Activated T-cell treated with anti-CD3 and anti-CD28 coated beads, Interleukin-2, amount 50 U/mL, for 72 hours (primary cell): ENCODE results near the gene CPEB1. TPM values are rescaled to one million over a fixed set of nuclear protein-coding genes. Genes with fewer than 3 reads are reported as not detected.
A peak's percentile ranks its signal among the peaks of the same experiment; 100 is the strongest.

Source experiments
- ATAC-seq, 2 donors: fragments of 150-1000 bp; cut with Tn5 transposase; replicated peaks in 1 of 2; 2 replicates each; pipeline ENCODE4 v1.10.0; 2021; ENCODE audit warnings: moderate library complexity in 2 of 2, mild to moderate bottlenecking in 1 of 2
- DNase-seq, 2 donors: peaks; one replicate each; pipeline ENCODE4 v3.0.0; 2021 to 2022; ENCODE audit warnings: mixed read lengths in 1 of 2
- H3K27ac Mint-ChIP-seq: one replicate; pipeline ENCODE4 v1.8.0; 2022; ENCODE audit warnings: mild to moderate bottlenecking, moderate library complexity, mixed read lengths
- H3K27me3 Mint-ChIP-seq: one replicate; pipeline ENCODE4 v1.8.0; 2022; ENCODE audit warnings: low read depth, mixed read lengths
- H3K36me3 Mint-ChIP-seq, 2 donors: one replicate each; pipeline ENCODE4 v1.8.0; 2022; ENCODE audit warnings: mixed read lengths in 2 of 2, mild to moderate bottlenecking in 1 of 2; ENCODE audit not compliant: insufficient read depth in 2 of 2
- H3K4me1 Mint-ChIP-seq: one replicate; pipeline ENCODE4 v1.8.0; 2022; ENCODE audit warnings: low read depth, mixed read lengths
- H3K4me3 Mint-ChIP-seq, 2 donors: one replicate each; pipeline ENCODE4 v1.8.0; 2022; ENCODE audit warnings: mild to moderate bottlenecking in 2 of 2, mixed read lengths in 2 of 2, moderate library complexity in 2 of 2
- H3K9me3 Mint-ChIP-seq, 2 donors: one replicate each; pipeline ENCODE4 v1.8.0; 2022; ENCODE audit warnings: mixed read lengths in 2 of 2
- total RNA-seq, 2 donors: library from RNA; stranded (reverse); gene quantifications; one replicate each; pipeline ENCODE4 v1.2.3, GENCODE V29; 2022

The CPEB1 gene
- total RNA-seq, result 1 to 10 TPM in 1 of 2 donors, under 1 TPM in 1; 0.48 to 1.1 TPM

DNA sequence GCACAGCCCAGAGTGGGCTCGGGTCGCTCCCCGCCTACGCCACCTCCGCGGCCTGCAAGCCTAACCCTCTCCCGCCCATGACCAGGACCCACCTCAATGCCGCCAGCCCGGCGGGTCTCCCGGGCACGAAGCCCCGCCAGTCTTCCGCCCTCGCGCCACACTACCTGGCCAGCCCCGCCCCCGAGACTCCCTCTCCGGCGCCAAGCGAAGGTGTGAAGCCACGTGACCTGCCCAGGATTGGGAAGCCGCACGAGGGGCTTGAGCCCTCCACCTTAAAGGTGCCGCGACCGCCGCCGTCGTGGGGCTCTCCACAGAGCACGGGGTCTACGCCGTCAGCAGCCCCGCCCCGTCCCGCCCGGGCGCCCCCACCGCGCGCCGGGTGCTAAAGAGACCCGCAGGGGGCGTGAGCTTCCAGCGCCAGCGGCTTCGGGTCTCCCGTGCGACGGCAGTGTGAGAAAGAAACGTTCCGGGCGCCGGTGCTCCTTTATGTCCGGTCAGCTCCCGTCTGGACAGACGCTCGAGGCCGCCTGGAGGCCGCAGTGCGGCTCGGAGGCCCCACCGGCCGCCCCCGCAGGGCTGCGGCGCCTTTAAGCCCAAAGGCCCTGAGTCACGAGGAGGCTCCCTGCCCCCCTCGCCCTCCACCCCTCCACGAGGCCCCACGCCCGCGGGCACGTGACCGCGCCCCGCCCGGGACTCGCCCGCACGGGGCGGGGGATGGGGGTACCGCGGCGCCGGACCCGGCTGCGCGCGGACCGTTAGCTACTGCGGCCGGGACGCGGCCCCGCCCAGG lies at the start of gene CPEB1:
Gene CPEB1 (minus strand): TSS at position 319 of the 790 bp plus-strand sequence. CDS start 18,904 bp downstream, outside the sequence.
- ATAC-seq, result peak; percentile 74 to 77
- H3K36me3 Mint-ChIP-seq, result peaks cover 0 to 2% of the 10 kb centered on the region in 2 donors
- DNase-seq, result peak; percentile 46 to 51
- H3K9me3 Mint-ChIP-seq, result no peaks in the 10 kb centered on the region
- no peak within 1 kb of the TSS for H3K27ac Mint-ChIP-seq
- peaks cover 5% of the 10 kb centered on the region for H3K4me1 Mint-ChIP-seq
- peaks cover 55% of the 10 kb centered on the region for H3K27me3 Mint-ChIP-seq
- peak within 1 kb of the TSS; percentile 64 to 75 for H3K4me3 Mint-ChIP-seq

- Mint-ChIP-seq H3K27me3 (no peaks in the 10 kb centered on the region), H3K4me3 (no peak overlapping the region), H3K4me1 (no peaks in the 10 kb centered on the region), H3K27ac (no peak overlapping the region), H3K36me3 (no peaks in the 10 kb centered on the region), H3K9me3 (no peaks in the 10 kb centered on the region)
- DNase-seq (no peak), ATAC-seq (no peak)
Measured at GRCh38 chr15:82692171-82692570, 45.0 kb upstream of the CPEB1 start.

- no peaks in the 10 kb centered on the region for H3K36me3 Mint-ChIP-seq
- peaks cover 14% of the 10 kb centered on the region for H3K27me3 Mint-ChIP-seq
- ATAC-seq (no peak), DNase-seq (no peak)
- H3K27ac Mint-ChIP-seq, result no peak overlapping the region
- H3K9me3 Mint-ChIP-seq, result no peaks in the 10 kb centered on the region
- H3K4me3 Mint-ChIP-seq, result no peak overlapping the region
- H3K4me1 Mint-ChIP-seq, result no peaks in the 10 kb centered on the region
Measured at GRCh38 chr15:82689147-82689546, 42.0 kb upstream of the CPEB1 start.

GRCh38 chr15:82688691-82689090 lies 41.5 kb upstream of the CPEB1 start:
- ATAC-seq (no peak), DNase-seq (no peak)
- H3K4me3 Mint-ChIP-seq, result no peak overlapping the region
- H3K36me3 Mint-ChIP-seq, result no peaks in the 10 kb centered on the region
- H3K4me1 Mint-ChIP-seq, result no peaks in the 10 kb centered on the region
- H3K27me3 Mint-ChIP-seq, result peaks cover 14% of the 10 kb centered on the region
- no peak overlapping the region for H3K27ac Mint-ChIP-seq
- no peaks in the 10 kb centered on the region for H3K9me3 Mint-ChIP-seq

DNA sequence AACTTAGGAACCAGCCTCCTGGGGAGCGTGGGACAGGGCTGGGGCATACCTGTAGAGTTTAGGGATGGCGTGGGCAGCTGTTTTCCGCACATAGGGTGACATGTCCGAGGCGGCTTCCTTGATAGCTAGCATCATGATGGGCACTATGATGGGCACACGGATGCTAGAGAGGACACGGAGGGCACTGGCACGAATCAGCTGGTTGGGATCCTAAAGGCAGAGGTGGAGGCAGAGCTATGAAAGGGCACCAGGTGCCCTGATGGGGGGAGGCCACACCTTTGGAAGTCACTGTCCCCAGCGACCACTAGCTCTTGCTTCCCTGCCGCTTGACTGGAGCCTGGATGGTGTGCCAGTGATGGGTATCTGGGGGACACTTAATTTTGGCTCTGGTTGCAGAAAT lies 34.2 kb upstream of the CPEB1 start:
- Mint-ChIP-seq H3K27ac (no peak overlapping the region), H3K4me3 (peak overlapping the region; percentile 90 to 94), H3K27me3 (peaks cover 20% of the 10 kb centered on the region), H3K4me1 (peaks cover 9% of the 10 kb centered on the region), H3K36me3 (no peaks in the 10 kb centered on the region), H3K9me3 (no peaks in the 10 kb centered on the region)
- ATAC-seq (no peak), DNase-seq (no peak)

DNA sequence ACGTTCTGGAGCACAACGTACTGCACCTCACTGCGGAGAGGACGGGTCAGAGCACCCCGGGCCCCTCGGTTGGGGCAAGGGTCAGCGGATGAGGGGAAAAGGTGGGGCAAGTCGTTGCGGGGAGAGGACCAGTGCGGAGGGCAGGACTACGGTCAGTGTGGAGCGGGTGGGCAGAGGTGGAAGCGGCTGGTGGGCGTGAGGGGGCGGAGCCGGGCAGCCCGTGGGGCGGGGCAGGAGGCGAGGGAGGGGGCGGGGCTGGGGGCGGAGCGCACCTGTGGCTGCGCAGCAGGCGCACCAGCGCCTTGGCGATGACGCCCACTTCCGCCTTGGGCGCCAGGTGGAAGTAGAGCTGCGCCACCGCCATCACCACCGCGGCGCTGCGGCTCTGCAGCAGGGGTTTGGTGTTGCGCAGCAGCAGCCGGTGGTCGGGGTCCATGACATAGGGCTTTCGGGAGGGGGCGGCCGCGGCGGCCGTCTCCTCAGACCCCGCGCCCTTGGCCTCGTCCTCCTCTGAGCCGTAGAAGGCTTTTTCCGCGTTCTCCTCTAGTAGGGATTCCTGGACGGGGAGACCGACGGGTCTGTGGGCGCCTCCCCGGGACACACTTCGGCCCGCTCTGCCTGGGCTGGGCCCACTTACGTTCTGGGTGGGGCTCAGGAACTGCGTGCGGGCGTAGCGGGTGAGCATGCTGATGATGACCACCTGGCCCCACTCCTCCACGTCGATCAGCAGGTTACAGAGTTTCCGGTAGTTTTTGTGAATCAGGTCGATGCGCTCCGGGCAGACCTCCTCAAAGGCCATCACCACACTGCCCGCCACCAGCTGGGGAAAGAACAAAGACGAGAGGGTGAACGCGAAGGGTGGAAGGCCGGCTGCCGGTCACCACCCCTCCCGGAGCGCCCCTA lies 33.3 kb upstream of the CPEB1 start:
- peak overlapping the region; percentile 62 for H3K27ac Mint-ChIP-seq

DNA sequence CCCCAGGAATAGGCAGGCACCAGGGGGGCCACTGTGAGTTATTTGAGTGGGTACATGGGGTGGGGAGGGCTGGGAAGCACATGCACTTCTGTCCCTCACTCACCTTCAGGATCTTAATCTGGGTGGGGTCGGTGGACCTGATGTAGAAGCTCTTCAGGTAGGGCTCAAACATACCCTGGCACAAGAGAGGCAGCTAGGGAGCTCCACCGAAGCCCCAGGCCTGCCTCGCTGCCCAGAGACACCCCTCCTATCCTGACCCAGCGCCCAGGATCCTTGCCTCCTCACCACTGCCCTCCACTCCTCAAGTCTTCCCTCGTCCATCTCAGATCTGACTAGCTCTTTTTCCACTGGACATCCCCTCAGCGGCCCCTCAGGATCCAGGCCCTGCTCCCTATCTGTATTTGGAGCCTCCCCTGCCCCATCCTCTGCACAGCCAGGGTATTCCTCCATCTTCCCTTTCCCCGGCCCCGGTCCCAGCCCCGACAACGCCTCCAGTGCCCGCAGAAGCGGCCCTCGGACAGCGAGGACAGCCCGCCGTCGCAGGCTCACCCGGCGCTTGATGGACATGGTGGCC lies 32.5 kb upstream of the CPEB1 start:
- Mint-ChIP-seq H3K9me3 (no peaks in the 10 kb centered on the region), H3K36me3 (no peaks in the 10 kb centered on the region), H3K4me1 (peaks cover 9% of the 10 kb centered on the region), H3K27me3 (peaks cover 12% of the 10 kb centered on the region), H3K27ac (no peak overlapping the region), H3K4me3 (peak overlapping the region; percentile 81 to 94)
- DNase-seq (no peak), ATAC-seq (no peak)

More for the DNA sequence above, 33.3 kb upstream of the CPEB1 start:
- DNase-seq (peak; percentile 82 to 83), ATAC-seq (peak; percentile 95)
- peak overlapping the region; percentile 90 to 94 for H3K4me3 Mint-ChIP-seq
- peaks cover 9% of the 10 kb centered on the region for H3K4me1 Mint-ChIP-seq
- H3K27me3 Mint-ChIP-seq, result peaks cover 20% of the 10 kb centered on the region
- H3K9me3 Mint-ChIP-seq, result no peaks in the 10 kb centered on the region
- H3K36me3 Mint-ChIP-seq, result no peaks in the 10 kb centered on the region

- Mint-ChIP-seq H3K27ac (no peak overlapping the region), H3K9me3 (no peaks in the 10 kb centered on the region)
- no peak for ATAC-seq
Measured at GRCh38 chr15:82677720-82678323, 30.7 kb upstream of the CPEB1 start.

GRCh38 chr15:82674873-82675272 lies 27.7 kb upstream of the CPEB1 start:
- DNase-seq (no peak), ATAC-seq (no peak)
- no peak overlapping the region for H3K27ac Mint-ChIP-seq
- H3K36me3 Mint-ChIP-seq, result no peaks in the 10 kb centered on the region
- H3K27me3 Mint-ChIP-seq, result peaks cover 6% of the 10 kb centered on the region
- H3K4me3 Mint-ChIP-seq, result no peak overlapping the region
- no peaks in the 10 kb centered on the region for H3K4me1 Mint-ChIP-seq
- H3K9me3 Mint-ChIP-seq, result no peaks in the 10 kb centered on the region

More at GRCh38 chr15:82677720-82678323, 30.7 kb upstream of the CPEB1 start:
- Mint-ChIP-seq H3K36me3 (no peaks in the 10 kb centered on the region), H3K27me3 (peaks cover 6% of the 10 kb centered on the region), H3K4me3 (no peak overlapping the region), H3K4me1 (peaks cover 9% of the 10 kb centered on the region)
- no peak for DNase-seq

DNA sequence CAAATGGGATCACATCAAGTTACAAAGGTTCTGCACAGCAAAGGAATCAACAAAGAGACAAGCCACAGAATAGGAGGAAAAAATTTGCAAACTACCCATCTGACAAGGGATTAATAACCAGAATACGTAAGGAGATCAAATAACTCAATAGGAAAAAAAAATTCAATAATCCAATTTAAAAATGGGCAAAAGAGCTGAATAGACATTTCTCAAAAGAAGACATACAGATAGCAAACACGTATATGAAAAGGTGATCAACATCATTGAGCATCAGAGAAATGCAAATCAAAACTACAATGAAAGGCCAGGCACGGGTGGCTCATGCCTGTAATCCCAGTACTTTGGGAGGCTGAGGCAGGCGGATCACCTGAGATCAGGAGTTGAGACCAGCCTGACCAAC lies 23.5 kb upstream of the CPEB1 start:
- no peak overlapping the region for H3K27ac Mint-ChIP-seq
- ATAC-seq (no peak), DNase-seq (no peak)
- H3K4me1 Mint-ChIP-seq, result no peaks in the 10 kb centered on the region
- no peaks in the 10 kb centered on the region for H3K36me3 Mint-ChIP-seq
- no peak overlapping the region for H3K4me3 Mint-ChIP-seq
- H3K9me3 Mint-ChIP-seq, result no peaks in the 10 kb centered on the region
- no peaks in the 10 kb centered on the region for H3K27me3 Mint-ChIP-seq

DNA sequence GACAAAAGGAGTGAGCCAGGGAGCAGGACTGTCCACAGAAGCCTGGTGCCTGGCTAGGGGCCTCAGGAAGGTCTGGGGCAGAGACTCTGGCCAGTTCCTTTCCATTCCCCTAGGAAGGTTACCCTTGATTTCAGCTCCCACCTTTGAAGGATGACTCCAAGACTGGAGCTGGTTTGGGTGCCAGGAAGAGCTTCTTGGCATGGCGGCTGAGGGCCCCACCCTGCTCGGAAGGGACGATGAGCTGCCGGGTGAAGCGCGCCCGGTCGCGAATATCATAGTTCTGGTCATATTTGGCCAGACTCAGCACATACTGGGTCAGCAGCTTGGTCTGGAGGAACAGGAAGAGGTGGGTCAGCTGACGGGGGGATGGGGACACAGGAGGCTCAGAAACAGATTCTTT lies 19.4 kb upstream of the CPEB1 start:
- Mint-ChIP-seq H3K9me3 (no peaks in the 10 kb centered on the region), H3K27ac (no peak overlapping the region), H3K27me3 (peaks cover 11% of the 10 kb centered on the region), H3K4me3 (no peak overlapping the region), H3K4me1 (no peaks in the 10 kb centered on the region), H3K36me3 (no peaks in the 10 kb centered on the region)
- no peak for DNase-seq
- no peak for ATAC-seq

DNA sequence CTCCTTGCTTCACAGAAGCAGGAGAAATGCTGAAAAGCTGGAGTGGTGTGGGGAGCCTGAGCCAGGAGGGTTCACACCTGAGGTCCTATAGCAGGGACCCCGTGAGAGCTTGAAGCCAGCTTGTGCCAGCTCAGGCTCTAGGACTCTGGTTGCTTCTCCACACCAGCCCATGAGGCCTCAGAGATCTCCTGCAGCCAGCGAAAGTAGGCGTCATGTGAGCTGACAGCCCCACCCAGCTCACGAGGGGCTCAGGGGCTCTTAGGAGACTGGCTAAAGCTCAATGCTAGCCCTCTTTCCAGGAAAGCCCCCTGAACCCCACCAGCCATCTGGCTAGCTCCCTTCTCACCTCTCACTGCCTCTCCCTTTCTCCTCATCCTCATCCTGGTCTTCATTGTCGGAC lies 16.9 kb upstream of the CPEB1 start:
- no peak overlapping the region for H3K4me3 Mint-ChIP-seq
- DNase-seq (no peak), ATAC-seq (no peak)
- no peaks in the 10 kb centered on the region for H3K4me1 Mint-ChIP-seq
- peaks cover 21% of the 10 kb centered on the region for H3K27me3 Mint-ChIP-seq
- H3K27ac Mint-ChIP-seq, result no peak overlapping the region
- no peaks in the 10 kb centered on the region for H3K36me3 Mint-ChIP-seq
- H3K9me3 Mint-ChIP-seq, result no peaks in the 10 kb centered on the region
